Measurements from ENCODE around the gene ABCA7.

Gene ABCA7

DNA sequence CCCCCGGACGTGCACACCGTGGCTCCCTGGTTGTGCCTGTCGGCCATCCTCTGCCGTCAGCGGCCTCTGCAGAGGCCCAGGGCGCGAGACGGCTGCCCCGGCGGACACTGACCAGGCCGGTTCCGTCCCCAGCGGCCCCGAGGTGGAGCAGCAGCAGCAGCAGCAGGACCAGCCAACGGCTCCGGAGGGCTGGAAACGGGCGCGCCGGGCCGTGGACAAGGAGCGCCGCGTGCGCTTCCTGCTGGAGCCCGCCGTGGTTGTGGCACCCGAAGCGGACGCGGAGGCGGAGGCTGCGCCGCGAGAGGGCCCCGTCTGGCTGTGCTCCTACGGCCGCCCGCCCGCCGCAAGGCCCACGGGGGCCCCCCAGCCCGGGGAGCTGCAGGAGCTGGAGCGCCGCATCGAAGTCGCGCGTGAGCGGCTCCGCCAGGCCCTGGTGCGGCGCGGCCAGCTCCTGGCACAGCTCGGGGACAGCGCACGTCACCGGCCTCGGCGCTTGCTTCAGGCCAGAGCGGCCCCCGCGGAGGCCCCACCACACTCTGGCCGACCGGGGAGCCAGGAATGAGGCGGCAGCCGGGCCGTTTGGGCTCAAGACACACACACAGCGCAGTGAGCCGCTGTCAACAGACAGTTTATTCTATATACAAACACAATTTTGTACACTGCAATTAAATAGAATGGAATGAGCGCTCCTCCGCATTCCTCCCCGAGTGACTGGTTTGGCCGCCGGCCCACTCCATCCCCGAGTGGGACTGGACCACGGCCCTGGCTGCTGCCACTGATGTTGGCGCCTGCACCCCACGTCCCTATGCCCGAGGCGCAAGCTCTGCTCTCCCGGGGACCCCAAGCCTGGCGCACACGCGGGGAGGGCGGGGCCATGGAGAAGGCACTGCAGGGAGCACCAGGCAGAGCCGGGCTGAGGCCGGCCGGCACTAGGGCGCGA is 30.6 kb upstream of the ABCA7 start:
- TF ChIP-seq SUZ12 (IDR thresholded peaks at IDR 0.05) (no peak), BHLHE40 (IDR thresholded peaks at IDR 0.05; ENCODE audit: borderline replicate concordance) (no peak), FOXM1 (IDR thresholded peaks at IDR 0.05; ENCODE audit: borderline replicate concordance) (no peak), ZNF384 (IDR thresholded peaks at IDR 0.05) (no peak), ARNT (IDR thresholded peaks at IDR 0.05) (no peak), FOXA1 (IDR thresholded peaks at IDR 0.05) (no peak), NFRKB (IDR thresholded peaks at IDR 0.05) (no peak), ELF4 (IDR thresholded peaks at IDR 0.05) (no peak), TARDBP (IDR thresholded peaks at IDR 0.05) (no peak), L3MBTL2 (conservative IDR thresholded peaks at IDR 0.05) (no peak), FOXK2 (IDR thresholded peaks at IDR 0.05) (no peak), HDGF (IDR thresholded peaks at IDR 0.05; ENCODE audit: borderline replicate concordance) (no peak), LEF1 (IDR thresholded peaks at IDR 0.05; ENCODE audit: borderline replicate concordance) (no peak)
- TF ChIP-seq, protein P1, sequence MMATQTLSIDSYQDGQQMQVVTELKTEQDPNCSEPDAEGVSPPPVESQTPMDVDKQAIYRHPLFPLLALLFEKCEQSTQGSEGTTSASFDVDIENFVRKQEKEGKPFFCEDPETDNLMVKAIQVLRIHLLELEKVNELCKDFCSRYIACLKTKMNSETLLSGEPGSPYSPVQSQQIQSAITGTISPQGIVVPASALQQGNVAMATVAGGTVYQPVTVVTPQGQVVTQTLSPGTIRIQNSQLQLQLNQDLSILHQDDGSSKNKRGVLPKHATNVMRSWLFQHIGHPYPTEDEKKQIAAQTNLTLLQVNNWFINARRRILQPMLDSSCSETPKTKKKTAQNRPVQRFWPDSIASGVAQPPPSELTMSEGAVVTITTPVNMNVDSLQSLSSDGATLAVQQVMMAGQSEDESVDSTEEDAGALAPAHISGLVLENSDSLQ (IDR thresholded peaks at IDR 0.05), result no peak
- POLR2A ChIA-PET, result no interaction called here
- CTCF ChIA-PET, result no interaction called here
- DNase-seq (ENCODE audit: extremely low spot score), result no peak

DNA sequence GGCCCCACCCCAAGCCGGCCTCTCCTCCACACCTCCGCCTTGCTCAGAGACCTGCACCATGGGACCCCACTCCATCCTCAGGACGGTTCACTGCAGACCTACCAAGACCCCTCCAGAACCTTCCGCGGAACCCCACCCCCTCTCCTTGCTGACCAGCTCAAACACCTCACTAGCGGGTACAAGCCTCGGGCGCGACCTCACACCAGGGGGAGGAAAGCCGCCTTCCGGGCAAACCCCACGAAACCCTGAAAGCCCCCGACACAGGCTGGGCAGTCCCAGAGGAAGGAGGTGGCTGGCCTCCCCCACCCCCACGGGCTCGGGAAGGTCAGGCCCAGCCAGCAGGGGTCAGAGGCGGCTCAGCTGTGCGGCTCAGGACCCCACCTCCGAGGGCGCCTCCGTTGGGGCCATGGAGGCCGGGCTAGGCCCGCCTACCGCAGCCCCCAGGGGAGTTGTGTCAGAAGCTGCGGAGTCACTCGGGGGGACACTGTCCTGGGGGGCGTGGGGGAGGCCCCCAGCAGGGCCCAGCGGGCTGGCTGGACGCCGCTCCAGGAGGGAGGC is 29.8 kb upstream of the ABCA7 start:
- POLR2A ChIA-PET, result no interaction called here
- no peak for DNase-seq (ENCODE audit: extremely low spot score)

DNA sequence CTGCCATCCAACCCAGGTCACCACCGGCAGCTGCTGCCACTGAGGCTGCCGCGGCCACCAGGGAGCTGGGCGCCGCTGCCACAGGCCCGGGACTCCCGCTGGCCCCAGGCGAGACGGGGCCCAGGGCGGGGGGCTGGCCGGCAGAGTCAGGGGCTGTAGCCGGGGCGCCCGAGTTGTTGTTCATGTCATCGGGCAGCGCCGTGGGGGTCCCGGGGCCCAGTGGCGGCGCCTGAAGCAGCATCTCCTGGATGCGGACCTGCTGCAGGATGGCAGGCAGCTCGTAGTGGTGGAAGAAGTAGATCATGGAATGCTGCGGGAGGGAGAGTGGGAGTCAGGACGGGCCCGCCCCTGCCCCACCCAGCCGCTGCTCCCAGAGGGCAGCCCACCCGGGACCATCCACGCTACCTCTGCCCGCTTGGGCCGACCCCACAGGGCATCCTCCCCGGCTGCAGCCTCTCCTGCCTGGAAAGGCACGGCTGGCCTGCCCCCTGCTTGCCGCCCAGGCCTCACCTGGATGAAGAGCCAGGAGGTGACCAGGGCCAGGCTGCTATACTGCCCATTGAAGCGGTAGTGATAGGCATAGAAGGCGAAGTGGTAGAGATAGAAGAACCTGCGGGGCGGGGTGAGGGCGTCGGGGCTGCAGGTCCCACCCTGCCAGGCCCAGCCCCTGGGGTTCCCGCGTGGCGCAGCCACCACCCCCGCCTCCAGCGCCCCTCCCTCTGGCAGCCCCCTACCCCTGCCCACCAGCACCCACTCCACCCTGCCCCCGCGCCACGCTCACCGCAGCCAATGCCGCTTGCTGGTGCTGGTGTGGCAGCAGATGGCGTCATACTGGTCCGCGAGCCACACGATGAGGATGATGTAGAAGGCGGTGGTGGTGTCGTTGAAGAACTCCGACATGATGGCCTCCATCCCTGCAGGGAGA is 29.1 kb upstream of the ABCA7 start:
- ChIA-PET CTCF (no interaction called here), POLR2A (no interaction called here)
- TF ChIP-seq SUZ12 (IDR thresholded peaks at IDR 0.05) (no peak), LEF1 (IDR thresholded peaks at IDR 0.05; ENCODE audit: borderline replicate concordance) (no peak)
- TF ChIP-seq, protein P1 (IDR thresholded peaks at IDR 0.05), result no peak
- DNase-seq (ENCODE audit: extremely low spot score), result no peak

More for the DNA sequence above, 29.8 kb upstream of the ABCA7 start:
- TF ChIP-seq ZNF384 (IDR thresholded peaks at IDR 0.05) (no peak), ELF4 (IDR thresholded peaks at IDR 0.05) (no peak), FOXK2 (IDR thresholded peaks at IDR 0.05) (no peak), LEF1 (IDR thresholded peaks at IDR 0.05; ENCODE audit: borderline replicate concordance) (no peak), BHLHE40 (IDR thresholded peaks at IDR 0.05; ENCODE audit: borderline replicate concordance) (no peak), L3MBTL2 (conservative IDR thresholded peaks at IDR 0.05) (no peak), CTBP1 (IDR thresholded peaks at IDR 0.05; ENCODE audit: borderline replicate concordance) (no peak), SP1 (IDR thresholded peaks at IDR 0.05) (no peak), FOXA1 (IDR thresholded peaks at IDR 0.05) (no peak), SUZ12 (IDR thresholded peaks at IDR 0.05) (no peak)
- TF ChIP-seq, protein P1 (IDR thresholded peaks at IDR 0.05), result no peak
- CTCF ChIA-PET, result no interaction called here

DNA sequence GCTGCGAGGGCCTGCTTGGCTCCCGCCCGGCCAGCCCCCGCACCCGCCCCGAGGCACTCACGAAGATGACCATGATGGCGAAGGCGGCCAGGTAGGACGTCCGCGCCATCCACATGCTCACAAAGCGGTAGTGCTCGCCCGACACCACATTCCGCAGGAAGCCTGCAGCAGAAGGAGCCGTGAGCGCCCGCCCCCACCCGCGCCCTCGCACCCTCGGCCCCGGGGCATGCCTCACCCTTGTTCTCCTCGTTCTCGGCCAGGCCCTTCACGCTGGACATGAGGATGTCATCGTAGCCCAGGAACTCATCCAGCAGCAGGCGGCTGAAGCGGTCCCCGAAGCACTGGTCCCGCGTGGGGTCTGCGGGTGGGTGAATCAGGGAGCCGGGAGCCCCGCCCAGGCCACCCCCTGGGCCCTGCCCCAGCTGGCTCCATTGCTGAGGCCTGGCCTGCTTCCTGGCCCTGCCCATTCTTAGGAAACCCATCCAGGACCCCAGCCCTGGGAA is 28.0 kb upstream of the ABCA7 start:
- CTCF ChIA-PET, result no interaction called here
- POLR2A ChIA-PET, result no interaction called here
- TF ChIP-seq NFRKB (IDR thresholded peaks at IDR 0.05), result no peak
- DNase-seq (ENCODE audit: extremely low spot score), result no peak

DNA sequence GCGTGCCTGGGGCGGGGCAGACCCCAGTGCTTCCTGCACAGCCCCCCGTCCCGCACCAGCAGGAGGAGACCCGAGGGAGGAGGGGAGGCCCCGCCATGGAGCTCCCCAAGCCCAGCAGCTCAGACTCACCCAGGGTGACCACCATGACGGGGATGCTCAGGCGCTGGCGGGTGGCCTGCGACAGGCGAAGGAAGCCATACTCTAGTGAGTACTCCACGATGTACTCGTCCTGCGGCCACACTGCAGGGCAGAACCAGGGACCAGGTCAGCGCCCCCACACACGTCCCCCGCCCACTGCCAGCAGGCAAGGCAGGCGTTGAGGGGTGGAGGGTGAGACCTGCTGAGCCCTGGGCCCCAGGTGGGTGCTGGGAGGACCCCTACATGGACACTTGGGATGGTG is 27.6 kb upstream of the ABCA7 start:
- ChIA-PET CTCF (no interaction called here), POLR2A (no interaction called here)
- TF ChIP-seq L3MBTL2 (conservative IDR thresholded peaks at IDR 0.05) (no peak), SUZ12 (IDR thresholded peaks at IDR 0.05) (no peak), ZNF384 (IDR thresholded peaks at IDR 0.05) (no peak), ARNT (IDR thresholded peaks at IDR 0.05) (no peak)
- no peak for DNase-seq (ENCODE audit: extremely low spot score)

DNA sequence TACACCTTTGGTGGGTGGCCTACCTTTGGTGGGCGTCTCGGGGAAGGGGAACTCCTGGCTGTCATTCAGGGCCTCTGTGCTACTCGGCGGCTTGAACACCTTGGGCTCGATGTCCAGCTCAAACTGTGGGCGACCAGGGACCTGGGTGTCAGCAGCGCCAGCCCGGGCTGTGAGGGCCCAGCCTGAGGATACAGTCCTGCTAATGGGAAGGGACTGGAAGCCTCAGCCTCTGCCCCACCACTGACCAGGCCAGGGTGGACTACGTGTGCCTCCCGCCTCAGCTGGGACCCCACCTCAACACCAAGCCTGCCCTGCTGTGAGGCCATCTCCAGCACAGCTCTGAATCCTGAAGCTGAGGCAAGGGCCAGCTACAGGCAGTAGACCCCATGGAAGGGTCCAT is 26.7 kb upstream of the ABCA7 start:
- DNase-seq (ENCODE audit: extremely low spot score), result no peak
- ChIA-PET POLR2A (no interaction called here), CTCF (no interaction called here)
- TF ChIP-seq FOXM1 (IDR thresholded peaks at IDR 0.05; ENCODE audit: borderline replicate concordance), result no peak
- TF ChIP-seq CTBP1 (IDR thresholded peaks at IDR 0.05; ENCODE audit: borderline replicate concordance), result no peak
- no peak for TF ChIP-seq SUZ12 (IDR thresholded peaks at IDR 0.05)
- no peak for TF ChIP-seq FOXK2 (IDR thresholded peaks at IDR 0.05)
- no peak for TF ChIP-seq ARNT (IDR thresholded peaks at IDR 0.05)
- no peak for TF ChIP-seq TARDBP (IDR thresholded peaks at IDR 0.05)
- no peak for TF ChIP-seq NFRKB (IDR thresholded peaks at IDR 0.05)
- TF ChIP-seq ELF4 (IDR thresholded peaks at IDR 0.05), result no peak
- no peak for TF ChIP-seq L3MBTL2 (conservative IDR thresholded peaks at IDR 0.05)
- no peak for TF ChIP-seq ZNF384 (IDR thresholded peaks at IDR 0.05)
- no peak for TF ChIP-seq BHLHE40 (IDR thresholded peaks at IDR 0.05; ENCODE audit: borderline replicate concordance)

All from HEK293T (cell line).